B cell (primary cell): ENCODE data around the gene NUB1. TPM values are rescaled to one million over a fixed set of nuclear protein-coding genes. Genes with fewer than 3 reads are reported as not detected.

Source experiments
- ATAC-seq: fragments of 200-7000 bp; cut with Tn5 transposase; one replicate; pipeline ENCODE4 v1.10.0; 2021; ENCODE audit warnings: low read depth, mild to moderate bottlenecking, moderate number of reproducible peaks, moderate library complexity
- CTCF ChIA-PET: fragments of 350-600 bp; sonication (Branson Sonifier 250); formaldehyde crosslinking; loops from one replicate; lab custom pipeline; 2021; ENCODE audit warnings: antibody characterized with exemption, inconsistent platforms; lab: Charles Lee
- POLR2A ChIA-PET: fragments of 350-600 bp; sonication (Branson Sonifier 250); formaldehyde crosslinking; loops from one replicate; lab custom pipeline; 2021; ENCODE audit warnings: antibody characterized with exemption; lab: Charles Lee
- DNase-seq: peaks from one replicate; pipeline ENCODE4 v3.0.0; 2013
- H2AFZ ChIP-seq: 2 replicates; pipeline ENCODE4 v1.6.1; 2012; ENCODE audit warnings: mild to moderate bottlenecking, low read depth, low read length; ENCODE audit not compliant: insufficient read depth, poor library complexity, severe bottlenecking
- H3K27ac ChIP-seq, 2 donors: 1 replicate in 1 of 2; 2 replicates in 1 of 2; pipeline ENCODE4 v1.5.1; 2012 to 2013; ENCODE audit warnings: low read length in 2 of 2, mild to moderate bottlenecking in 2 of 2, moderate library complexity in 1 of 2
- H3K27me3 ChIP-seq, 4 experiments: fragments of 200-600 bp in 1 of 4; sonication (generic) in 1 of 4; replicated peaks in 1 of 4; 1 replicate in 2 of 4; 2 replicates in 2 of 4; pipeline versions ENCODE4 v1.6.1 to v1.7.0; 2013 to 2016; ENCODE audit warnings: low read length in 3 of 4, mild to moderate bottlenecking in 2 of 4, mixed read lengths in 1 of 4, moderate library complexity in 1 of 4; ENCODE audit not compliant: insufficient read depth in 4 of 4, control insufficient read depth in 3 of 4; ENCODE audit errors: control extremely low read depth in 1 of 4
- H3K36me3 ChIP-seq, 2 experiments: replicated peaks in 1 of 2; 1 replicate in 1 of 2; 2 replicates in 1 of 2; pipeline versions ENCODE4 v1.6.1 to v1.7.1; 2013; ENCODE audit warnings: low read length in 1 of 2; ENCODE audit not compliant: insufficient read depth in 2 of 2, control insufficient read depth in 1 of 2; ENCODE audit errors: control extremely low read depth in 1 of 2, extremely low read depth in 1 of 2
- H3K4me1 ChIP-seq, 2 donors: fragments of 200-600 bp in 1 of 2; sonication (generic) in 1 of 2; 1 replicate in 1 of 2; 2 replicates in 1 of 2; pipeline versions ENCODE4 v1.5.1 to v1.6.1; 2013 to 2017; ENCODE audit warnings: low read length in 2 of 2; ENCODE audit not compliant: control insufficient read depth in 2 of 2, insufficient read depth in 2 of 2
- H3K4me2 ChIP-seq: replicated peaks from 2 replicates; pipeline ENCODE3; 2012; ENCODE audit warnings: mild to moderate bottlenecking, low read depth, low read length; ENCODE audit not compliant: poor library complexity, severe bottlenecking
- H3K4me3 ChIP-seq, 5 experiments: fragments of 200-600 bp in 1 of 5; sonication (generic) in 1 of 5; 1 replicate in 3 of 5; 2 replicates in 2 of 5; pipeline versions ENCODE4 v1.5.1 to v1.7.0; 2011 to 2016; ENCODE audit warnings: low read length in 4 of 5, mild to moderate bottlenecking in 4 of 5, low read depth in 2 of 5, control low read depth in 1 of 5, moderate library complexity in 1 of 5; ENCODE audit not compliant: insufficient read depth in 1 of 5; ENCODE audit errors: control extremely low read depth in 1 of 5, extremely low read depth in 1 of 5
- H3K79me2 ChIP-seq: fragments of 200-600 bp; sonication (generic); one replicate; pipeline ENCODE4 v1.6.0; 2016; ENCODE audit warnings: low read length; ENCODE audit not compliant: control insufficient read depth, insufficient read depth
- H3K9ac ChIP-seq: fragments of 200-600 bp; sonication (generic); 2 replicates; pipeline ENCODE4 v1.6.1; 2017; ENCODE audit warnings: mild to moderate bottlenecking, low read length, moderate library complexity
- H3K9me3 ChIP-seq, 3 donors: one replicate each; pipeline versions ENCODE4 v1.6.1 to v1.7.1; 2013; ENCODE audit warnings: low read length in 2 of 3; ENCODE audit not compliant: control insufficient read depth in 2 of 3, insufficient read depth in 1 of 3; ENCODE audit errors: control extremely low read depth in 1 of 3
- H4K20me1 ChIP-seq: 2 replicates; pipeline ENCODE4 v1.6.0; 2012; ENCODE audit warnings: mild to moderate bottlenecking, low read length; ENCODE audit not compliant: insufficient read depth, control insufficient read depth, poor library complexity, severe bottlenecking
- H3K27ac Mint-ChIP-seq: one replicate; pipeline ENCODE4 v1.8.0; 2021; ENCODE audit warnings: mixed read lengths
- H3K27me3 Mint-ChIP-seq: one replicate; pipeline ENCODE4 v1.8.0; 2021; ENCODE audit warnings: mixed read lengths
- H3K4me1 Mint-ChIP-seq: one replicate; pipeline ENCODE4 v1.8.0; 2021; ENCODE audit warnings: mixed read lengths
- H3K4me3 Mint-ChIP-seq: one replicate; pipeline ENCODE4 v1.8.0; 2021; ENCODE audit warnings: mixed read lengths
- H3K9me3 Mint-ChIP-seq: one replicate; pipeline ENCODE4 v1.8.0; 2022; ENCODE audit warnings: mixed read lengths; ENCODE audit not compliant: insufficient read depth
- EZH2 ChIP-seq: IDR thresholded peaks from 2 replicates; pipeline ENCODE4 v1.6.1; 2012; ENCODE audit warnings: borderline replicate concordance, low read depth, mild to moderate bottlenecking, moderate library complexity, low read length; ENCODE audit not compliant: insufficient read depth, poor library complexity, severe bottlenecking
- WGBS: methylation state at CpG from one replicate; pipeline ENCODE4 v1.1.5; 2013; ENCODE audit warnings: missing lambda C conversion rate; ENCODE audit not compliant: insufficient coverage; 5-methylcytosine and 5-hydroxymethylcytosine counted together
- intact Hi-C: fragments of 100-400 bp; cut with micrococcal nuclease; formaldehyde crosslinking; loops from one replicate; pipeline ENCODE4 v1.10.0; 2022
- polyA plus RNA-seq: library from polyadenylated mRNA; depleted of rRNA; stranded (reverse); fragments of >200 nt; gene quantifications from 2 replicates; pipeline ENCODE4 v1.2.3, GENCODE V29; 2012
- total RNA-seq, 2 donors: library from RNA; stranded (reverse); fragments of 120-200 nt in 1 of 2; gene quantifications; 1 replicate in 1 of 2; 2 replicates in 1 of 2; pipeline versions ENCODE4 v1.2.3 to v1.2.4, GENCODE V29; 2013 to 2022
- TF ChIP-seq, protein P1 (sequence below): fragments of 200-600 bp; IDR thresholded peaks from one replicate; pipeline ENCODE4 v1.8.0; 2022; ENCODE audit warnings: antibody characterized with exemption, mild to moderate bottlenecking

The NUB1 gene
- total and polyA plus RNA-seq, 2 donors (not counting 1 experiment from before 2014, with no cell fraction given) = 55.0 to 104 TPM

DNA sequence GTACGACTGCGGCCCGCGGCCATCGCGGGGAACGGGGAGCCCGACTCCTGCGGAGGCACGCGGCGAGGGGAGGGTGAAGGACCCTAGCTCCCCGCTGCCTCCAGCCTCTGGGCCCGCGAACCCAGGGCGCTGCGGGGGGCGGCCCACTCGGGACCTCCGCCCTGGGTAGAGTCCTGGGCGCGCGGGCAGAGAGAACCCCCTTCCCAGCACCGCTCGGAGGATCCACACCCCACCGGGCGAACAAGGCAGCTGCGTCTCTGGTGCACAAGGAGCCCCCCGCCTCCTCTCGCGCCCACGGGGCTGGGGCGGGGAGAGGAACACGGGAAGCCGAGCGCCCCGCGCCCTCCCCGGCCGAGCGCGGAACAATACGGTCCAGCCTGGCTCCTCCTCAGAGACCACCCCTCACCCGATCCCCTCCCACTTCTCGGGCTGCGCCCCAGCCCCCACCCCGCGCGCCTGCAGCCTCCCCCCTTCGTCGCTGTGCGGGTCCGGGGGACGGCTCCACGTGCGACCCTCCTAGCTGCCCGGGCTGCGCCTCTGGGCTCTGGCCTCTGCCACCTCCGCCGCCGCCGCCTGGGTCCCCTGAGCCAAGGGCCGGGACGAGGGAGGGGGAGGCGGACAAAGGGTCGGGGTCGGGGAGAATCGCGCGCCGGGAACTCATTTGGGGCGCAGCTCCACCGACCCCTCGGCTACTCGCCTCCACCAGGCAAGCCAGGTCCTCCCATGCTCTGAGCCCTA is 68.2 kb downstream of the NUB1 start, which contains the start of gene WDR86:
TSS of gene WDR86 (minus strand) at position 372 of the 738 bp plus-strand sequence. CDS start 449 bp downstream, outside the sequence.
- no peak within 1 kb of the TSS for H3K27ac ChIP-seq
- peak within 1 kb of the TSS; percentile 35 for H3K9ac ChIP-seq
- H3K4me3 ChIP-seq = peak within 1 kb of the TSS in 4 of 5 experiments; percentile 15 to 29 (median 26)

More for the DNA sequence above, 68.2 kb downstream of the NUB1 start, which contains the start of gene WDR86:
- peak; percentile 80 for TF ChIP-seq EZH2
- TF ChIP-seq, protein P1, sequence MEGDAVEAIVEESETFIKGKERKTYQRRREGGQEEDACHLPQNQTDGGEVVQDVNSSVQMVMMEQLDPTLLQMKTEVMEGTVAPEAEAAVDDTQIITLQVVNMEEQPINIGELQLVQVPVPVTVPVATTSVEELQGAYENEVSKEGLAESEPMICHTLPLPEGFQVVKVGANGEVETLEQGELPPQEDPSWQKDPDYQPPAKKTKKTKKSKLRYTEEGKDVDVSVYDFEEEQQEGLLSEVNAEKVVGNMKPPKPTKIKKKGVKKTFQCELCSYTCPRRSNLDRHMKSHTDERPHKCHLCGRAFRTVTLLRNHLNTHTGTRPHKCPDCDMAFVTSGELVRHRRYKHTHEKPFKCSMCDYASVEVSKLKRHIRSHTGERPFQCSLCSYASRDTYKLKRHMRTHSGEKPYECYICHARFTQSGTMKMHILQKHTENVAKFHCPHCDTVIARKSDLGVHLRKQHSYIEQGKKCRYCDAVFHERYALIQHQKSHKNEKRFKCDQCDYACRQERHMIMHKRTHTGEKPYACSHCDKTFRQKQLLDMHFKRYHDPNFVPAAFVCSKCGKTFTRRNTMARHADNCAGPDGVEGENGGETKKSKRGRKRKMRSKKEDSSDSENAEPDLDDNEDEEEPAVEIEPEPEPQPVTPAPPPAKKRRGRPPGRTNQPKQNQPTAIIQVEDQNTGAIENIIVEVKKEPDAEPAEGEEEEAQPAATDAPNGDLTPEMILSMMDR = no peak
- 7% methylated on average over 73 of the region's 75 CpGs for WGBS
- intact Hi-C loops = loop anchor here (1.0 kb wide), 1 partner anchor 10 kb away; no protein-coding TSS in a partner anchor
- ChIA-PET CTCF (interaction anchor here (0.7 to 3.5 kb wide), 2 partner anchors 38 to 41 kb away, joined by 3 to 16 read pairs; no protein-coding TSS in a partner anchor), POLR2A (no interaction called here)
- Histone ChIP-seq H3K36me3 (no peaks in the 10 kb centered on the region), H3K79me2 (no peaks in the 10 kb centered on the region), H2AFZ (peak within 1 kb of the TSS; percentile 38), H3K9me3 (peaks cover 0 to 20% (median 0%) of the 10 kb centered on the region in 3 donors), H3K27me3 (peaks cover 0 to 67% (median 26%) of the 10 kb centered on the region in 4 experiments), H3K4me2 (peak within 1 kb of the TSS; percentile 73), H3K4me1 (peaks cover 34% of the 10 kb centered on the region in 2 donors), H4K20me1 (no peaks in the 10 kb centered on the region)
- Mint-ChIP-seq H3K4me1 (peaks cover 26% of the 10 kb centered on the region), H3K4me3 (peak within 1 kb of the TSS; percentile 88), H3K27me3 (peaks cover 48% of the 10 kb centered on the region), H3K9me3 (no peaks in the 10 kb centered on the region), H3K27ac (peak within 1 kb of the TSS; percentile 71)
- ATAC-seq (no peak), DNase-seq (peak; percentile 48)
